Vagina (tissue), 2 donors: ENCODE measurements around the gene MEMO1. TPM values are rescaled to one million over a fixed set of nuclear protein-coding genes. Genes with fewer than 3 reads are reported as not detected.

Source experiments
- DNase-seq, 2 donors: peaks; one replicate each; pipeline ENCODE4 v3.0.0-alpha.2; 2017; ENCODE audit errors: extremely low spot score in 2 of 2
- H3K27ac ChIP-seq: fragments of 200-600 bp; sonication (generic); one replicate; pipeline ENCODE4 v1.5.1; 2019
- H3K27me3 ChIP-seq: fragments of 200-600 bp; sonication (generic); one replicate; pipeline ENCODE4 v1.5.1; 2019
- H3K36me3 ChIP-seq, 2 donors: fragments of 200-600 bp; sonication (generic); one replicate each; pipeline ENCODE4 v1.5.1; 2017 to 2019
- H3K4me1 ChIP-seq: fragments of 200-600 bp; sonication (generic); one replicate; pipeline ENCODE4 v1.5.1; 2019
- H3K4me3 ChIP-seq, 2 donors: fragments of 200-600 bp; sonication (generic); 1 replicate in 1 of 2; 2 replicates in 1 of 2; pipeline ENCODE4 v1.5.1; 2016 to 2019
- H3K9me3 ChIP-seq: fragments of 200-600 bp; sonication (generic); one replicate; pipeline ENCODE4 v1.5.1; 2019
- CTCF ChIP-seq, 3 experiments: fragments of 450-650 bp in 2 of 3; fragments of 200-600 bp in 1 of 3; sonication (generic) in 1 of 3; IDR thresholded peaks; one replicate each; pipeline ENCODE4 v1.5.1; 2017 to 2019; ENCODE audit warnings: antibody characterized with exemption in 3 of 3, mild to moderate bottlenecking in 2 of 3, moderate library complexity in 2 of 3
- POLR2A ChIP-seq, 2 donors: fragments of 450-650 bp; IDR thresholded peaks; one replicate each; pipeline ENCODE4 v1.6.1; 2017; ENCODE audit warnings: antibody characterized with exemption in 2 of 2, mild to moderate bottlenecking in 2 of 2, moderate library complexity in 2 of 2
- POLR2AphosphoS5 ChIP-seq, 2 donors: sonication (generic); formaldehyde crosslinking; IDR thresholded peaks; one replicate each; pipeline ENCODE4 v1.9.0; 2017; ENCODE audit warnings: antibody characterized with exemption in 2 of 2, mild to moderate bottlenecking in 2 of 2, low read depth in 1 of 2; ENCODE audit not compliant: insufficient read depth in 1 of 2
- intact Hi-C: fragments of 100-400 bp; cut with DNase I; formaldehyde crosslinking; loops from one replicate; pipeline ENCODE4 v1.15.1; 2023
- total RNA-seq: library from RNA; depleted of rRNA; stranded (reverse); fragments of >200 nt; gene quantifications from one replicate; pipeline ENCODE4 v1.2.3, GENCODE V29; 2016

MEMO1 gene
- total RNA-seq, 1 donor from 2014 or later = 36.3 TPM

- H3K36me3 ChIP-seq = no peaks in the 10 kb centered on the region
- TF ChIP-seq POLR2AphosphoS5 (IDR thresholded peaks at IDR 0.05; ENCODE audit: insufficient read depth in 1 of 2, low read depth in 1 of 2) = no peak
- no peak for TF ChIP-seq CTCF (IDR thresholded peaks at IDR 0.05)
- TF ChIP-seq POLR2A (IDR thresholded peaks at IDR 0.05) = no peak
- H3K27me3 ChIP-seq = no peaks in the 10 kb centered on the region
- H3K27ac ChIP-seq = no peak overlapping the region
- no peaks in the 10 kb centered on the region for H3K4me1 ChIP-seq
- intact Hi-C loops = no loop called here
- H3K9me3 ChIP-seq = no peaks in the 10 kb centered on the region
- no peak overlapping the region for H3K4me3 ChIP-seq
- DNase-seq = no peak
Observed at GRCh38 chr2:31894656-31895055, 116.2 kb downstream of the MEMO1 start.

DNA sequence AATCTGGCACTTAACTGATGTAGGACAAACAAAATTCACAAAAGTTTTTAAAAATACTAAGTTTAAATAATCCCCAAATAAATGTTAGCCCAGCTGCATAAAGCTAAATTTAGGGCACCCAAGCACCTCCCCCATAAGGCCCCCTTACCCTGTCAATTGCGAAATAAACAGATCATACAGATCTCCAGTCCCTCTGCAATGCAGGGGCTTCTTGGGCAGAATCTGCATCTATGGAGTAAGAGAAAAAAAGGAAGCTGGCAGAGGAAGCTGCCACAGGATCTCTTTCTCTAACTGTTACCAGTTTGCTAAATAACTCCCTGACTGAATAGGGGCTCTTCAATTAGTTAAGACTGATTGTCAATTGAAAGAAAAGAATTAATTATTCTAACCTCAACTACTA, 117.7 kb downstream of the MEMO1 start:
- Histone ChIP-seq H3K36me3 (no peaks in the 10 kb centered on the region), H3K4me3 (no peak overlapping the region), H3K4me1 (no peaks in the 10 kb centered on the region), H3K9me3 (no peaks in the 10 kb centered on the region), H3K27ac (no peak overlapping the region), H3K27me3 (no peaks in the 10 kb centered on the region)
- no peak for DNase-seq
- intact Hi-C loops = no loop called here
- TF ChIP-seq CTCF (IDR thresholded peaks at IDR 0.05) (no peak), POLR2AphosphoS5 (IDR thresholded peaks at IDR 0.05; ENCODE audit: insufficient read depth in 1 of 2, low read depth in 1 of 2) (no peak), POLR2A (IDR thresholded peaks at IDR 0.05) (no peak)

GRCh38 chr2:31889044-31889443, 121.8 kb downstream of the MEMO1 start:
- H3K27ac ChIP-seq = no peak overlapping the region
- no peaks in the 10 kb centered on the region for H3K27me3 ChIP-seq
- TF ChIP-seq CTCF (IDR thresholded peaks at IDR 0.05) = no peak
- TF ChIP-seq POLR2AphosphoS5 (IDR thresholded peaks at IDR 0.05; ENCODE audit: insufficient read depth in 1 of 2, low read depth in 1 of 2) = no peak
- no peak for TF ChIP-seq POLR2A (IDR thresholded peaks at IDR 0.05)
- no peaks in the 10 kb centered on the region for H3K9me3 ChIP-seq
- intact Hi-C loops = no loop called here
- H3K36me3 ChIP-seq = no peaks in the 10 kb centered on the region
- H3K4me1 ChIP-seq = no peaks in the 10 kb centered on the region
- DNase-seq = no peak
- H3K4me3 ChIP-seq = no peak overlapping the region

GRCh38 chr2:31888550-31888949, 122.3 kb downstream of the MEMO1 start:
- no peak overlapping the region for H3K27ac ChIP-seq
- TF ChIP-seq CTCF (IDR thresholded peaks at IDR 0.05) (no peak), POLR2A (IDR thresholded peaks at IDR 0.05) (no peak), POLR2AphosphoS5 (IDR thresholded peaks at IDR 0.05; ENCODE audit: insufficient read depth in 1 of 2, low read depth in 1 of 2) (no peak)
- DNase-seq = no peak
- no peaks in the 10 kb centered on the region for H3K36me3 ChIP-seq
- no peaks in the 10 kb centered on the region for H3K27me3 ChIP-seq
- intact Hi-C loops = no loop called here
- no peaks in the 10 kb centered on the region for H3K9me3 ChIP-seq
- no peaks in the 10 kb centered on the region for H3K4me1 ChIP-seq
- H3K4me3 ChIP-seq = no peak overlapping the region

DNA sequence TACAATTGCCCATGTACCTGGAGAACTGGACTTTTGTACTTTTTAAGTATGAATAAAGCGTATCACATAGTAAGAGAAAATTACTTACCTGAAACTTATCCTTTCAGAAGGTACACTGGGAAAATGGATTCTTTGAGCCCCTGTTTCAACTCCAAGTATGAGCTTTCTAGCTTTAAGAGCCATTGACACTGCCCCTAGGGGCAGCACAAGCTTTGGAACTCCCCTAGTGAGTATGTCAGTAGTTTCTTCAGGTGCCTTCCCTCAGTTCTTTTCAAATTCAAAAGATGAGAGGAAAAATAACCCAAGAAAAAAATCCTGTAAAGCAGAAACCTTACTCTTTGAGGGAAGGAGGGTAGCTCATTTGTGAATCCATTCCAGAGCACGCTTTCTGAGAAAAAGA, 124.1 kb downstream of the MEMO1 start:
- Histone ChIP-seq H3K36me3 (no peaks in the 10 kb centered on the region), H3K27me3 (no peaks in the 10 kb centered on the region), H3K4me3 (no peak overlapping the region), H3K4me1 (no peaks in the 10 kb centered on the region), H3K27ac (no peak overlapping the region), H3K9me3 (no peaks in the 10 kb centered on the region)
- DNase-seq = no peak
- TF ChIP-seq CTCF (IDR thresholded peaks at IDR 0.05) (no peak), POLR2A (IDR thresholded peaks at IDR 0.05) (no peak), POLR2AphosphoS5 (IDR thresholded peaks at IDR 0.05; ENCODE audit: insufficient read depth in 1 of 2, low read depth in 1 of 2) (no peak)
- intact Hi-C loops = no loop called here
